CD4-positive, alpha-beta T cell treated with Interleukin-1 beta for 1 hour (primary cell): Measurements from ENCODE around the gene FAM3D.

Experiments used
- DNase-seq, 2 donors: peaks; one replicate each; pipeline ENCODE4 v3.0.0-alpha.2; 2020 to 2022

The FAM3D gene

GRCh38 chr3:58625196-58625824, 41.3 kb downstream of the FAM3D start:
- no peak for DNase-seq

GRCh38 chr3:58624550-58624949, 42.0 kb downstream of the FAM3D start:
- no peak for DNase-seq

- no peak for DNase-seq
Measured at GRCh38 chr3:58623961-58624360, 42.6 kb downstream of the FAM3D start.

- no peak for DNase-seq
Measured at GRCh38 chr3:58623478-58623877, 43.1 kb downstream of the FAM3D start.

GRCh38 chr3:58622892-58623291, 43.7 kb downstream of the FAM3D start:
- DNase-seq: no peak

- no peak for DNase-seq
Measured at GRCh38 chr3:58622436-58622835, 44.1 kb downstream of the FAM3D start.

- no peak for DNase-seq
Measured at GRCh38 chr3:58621086-58621830, 45.3 kb downstream of the FAM3D start.

DNA sequence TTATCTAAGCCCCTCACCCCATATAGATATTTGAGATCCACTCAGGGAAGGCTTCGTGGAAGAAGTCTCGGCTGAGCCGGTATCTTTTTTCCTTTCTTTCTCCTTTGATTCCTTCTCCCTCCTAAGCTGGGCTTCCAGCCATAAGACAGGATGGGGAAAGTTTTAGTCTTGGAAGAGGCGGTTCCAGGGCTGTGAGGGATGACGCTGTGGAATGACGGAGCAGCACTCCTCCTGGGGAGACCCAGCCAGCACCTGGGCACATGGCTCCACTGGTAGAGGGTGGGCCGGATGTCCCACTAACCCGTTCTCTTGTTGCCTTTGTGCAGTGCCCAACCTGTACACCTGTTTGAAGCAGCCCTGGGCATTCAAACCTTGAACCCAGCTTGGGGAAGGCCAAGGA, 46.2 kb downstream of the FAM3D start:
- no peak for DNase-seq

DNA sequence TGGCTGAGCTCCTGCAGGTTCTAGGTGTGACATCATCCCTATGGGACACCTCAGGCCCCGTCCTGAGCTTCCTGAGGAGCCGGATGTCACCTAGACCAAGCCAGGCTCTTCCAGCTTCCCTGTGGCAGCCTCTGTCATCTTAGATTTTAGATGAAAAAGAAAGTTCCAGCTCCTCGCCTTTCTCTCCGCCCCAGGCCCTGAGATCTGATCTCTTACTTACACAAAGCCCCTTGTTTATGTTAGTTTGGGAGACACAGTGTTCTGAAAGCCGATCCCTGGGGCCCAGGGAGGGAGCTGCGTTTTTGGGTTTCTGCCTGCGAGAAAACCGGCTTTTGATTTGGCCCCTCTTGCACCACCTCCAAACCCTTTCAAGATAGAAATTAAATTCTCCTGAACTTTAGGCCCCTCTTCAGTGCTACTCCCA, 49.2 kb downstream of the FAM3D start:
- DNase-seq: no peak

- DNase-seq: no peak
Measured at GRCh38 chr3:58613236-58614132, 53.1 kb downstream of the FAM3D start.

DNA sequence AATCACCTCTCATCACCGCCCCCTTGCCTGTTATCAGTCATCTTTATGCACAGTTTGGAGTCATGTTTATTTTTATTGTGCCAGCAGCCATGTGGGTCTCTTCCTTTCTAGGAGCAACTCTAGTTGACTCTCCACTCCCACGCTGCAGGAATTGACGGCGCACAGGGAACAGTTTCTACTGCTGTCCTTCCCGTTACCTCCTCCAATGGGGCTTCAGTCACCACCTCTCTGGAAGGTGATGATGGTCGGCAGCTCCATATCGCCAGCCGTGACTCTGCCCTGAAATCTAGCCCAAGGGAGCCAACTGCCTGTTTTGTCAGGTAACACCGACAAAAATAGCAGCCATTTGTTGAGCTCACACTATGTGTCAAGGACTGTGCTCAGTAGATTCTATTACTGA, 53.7 kb downstream of the FAM3D start:
- DNase-seq: no peak

DNA sequence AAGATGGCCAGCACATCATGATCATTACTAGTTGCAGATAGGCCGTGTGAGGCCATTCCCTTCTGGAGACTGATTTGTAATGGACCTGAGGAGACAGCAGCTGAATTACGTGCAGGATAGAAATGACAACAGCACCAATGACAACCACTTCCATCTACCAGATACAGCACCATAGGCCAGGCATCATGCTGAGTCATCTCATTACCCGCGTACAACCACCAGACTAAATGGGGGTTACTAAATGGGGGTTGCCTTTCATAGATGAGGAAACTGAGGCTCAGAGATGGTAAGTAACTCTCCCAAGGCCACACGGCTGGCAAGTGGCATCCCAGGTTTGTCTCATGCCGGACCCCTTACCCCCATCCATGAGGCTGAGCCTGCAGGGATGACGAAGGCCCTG, 56.6 kb downstream of the FAM3D start:
- DNase-seq: no peak

- no peak for DNase-seq
Measured at GRCh38 chr3:58608648-58609047, 57.9 kb downstream of the FAM3D start.

GRCh38 chr3:58607816-58608215, 58.8 kb downstream of the FAM3D start:
- no peak for DNase-seq

GRCh38 chr3:58606693-58607092, 59.9 kb downstream of the FAM3D start:
- no peak for DNase-seq

GRCh38 chr3:58604031-58604430, 62.5 kb downstream of the FAM3D start:
- no peak for DNase-seq

GRCh38 chr3:58603606-58604005, 63.0 kb downstream of the FAM3D start:
- DNase-seq: no peak

DNA sequence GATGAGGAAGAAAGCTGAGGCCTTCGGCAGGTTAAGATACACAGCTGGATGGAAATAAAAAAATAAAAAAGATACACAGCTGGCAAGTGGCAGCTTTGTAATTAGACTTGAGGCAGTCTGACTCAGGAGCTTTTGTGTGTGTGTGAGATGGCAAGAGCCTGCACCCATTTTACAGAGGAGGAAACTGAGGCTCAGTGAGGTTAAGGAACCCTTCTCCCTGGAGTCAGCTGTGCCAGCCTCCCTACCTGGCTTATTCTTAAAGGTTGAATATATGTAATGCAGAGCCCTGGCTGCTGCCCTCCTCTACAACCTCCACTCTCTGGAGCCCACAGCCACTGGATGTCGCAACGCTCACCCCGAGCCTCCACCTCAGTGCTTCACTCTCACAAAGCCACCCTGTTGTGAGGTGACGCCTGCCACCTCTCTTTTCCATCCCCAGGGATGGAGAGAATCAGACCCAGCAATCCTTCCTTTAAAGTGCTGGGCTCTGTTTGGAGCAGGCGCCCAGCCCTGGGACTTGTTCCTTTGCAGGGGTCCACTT, 68.7 kb downstream of the FAM3D start:
- DNase-seq: no peak

- no peak for DNase-seq
Measured at GRCh38 chr3:58596834-58597518, 69.6 kb downstream of the FAM3D start.

DNA sequence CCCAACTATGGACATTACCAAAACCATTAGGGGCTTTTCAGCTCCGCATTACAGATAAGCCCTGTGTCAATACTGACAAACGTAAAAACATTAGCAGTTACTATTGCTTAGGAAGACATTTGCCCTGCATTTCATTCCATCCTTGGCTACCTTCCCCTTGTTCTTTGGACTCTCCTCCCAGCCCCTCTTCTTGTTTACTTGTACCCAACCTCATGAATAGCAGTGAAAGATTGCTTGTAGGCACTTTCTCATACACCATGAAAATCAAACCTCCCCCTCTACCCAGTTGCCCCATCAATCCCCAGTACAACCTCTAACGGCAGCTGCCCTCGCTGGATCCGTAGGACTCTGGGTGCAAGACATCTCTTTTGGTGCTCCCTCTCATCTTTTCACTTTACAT, 72.5 kb downstream of the FAM3D start:
- no peak for DNase-seq

- DNase-seq: no peak
Measured at GRCh38 chr3:58591517-58592510, 74.8 kb downstream of the FAM3D start.
